Mucosa of descending colon (tissue), 3 donors: ENCODE measurements around the gene ACOX1. TPM values are rescaled to one million over a fixed set of nuclear protein-coding genes. Genes with fewer than 3 reads are reported as not detected.
A peak's percentile ranks its signal among the peaks of the same experiment; 100 is the strongest.
"Not testable (repeated sequence)": the region's sequence is repeated elsewhere in the genome, so short reads cannot be mapped to it uniquely, and the experiment has no call there.

Experiments
- ATAC-seq: fragments of 200-7000 bp; cut with Tn5 transposase; one replicate; pipeline ENCODE4 v1.9.1; 2020; ENCODE audit warnings: mild to moderate bottlenecking, moderate library complexity
- DNase-seq, 3 donors: peaks; one replicate each; pipeline ENCODE4 v3.0.0-alpha.2; 2020
- H3K36me3 ChIP-seq: fragments of 200-600 bp; one replicate; pipeline ENCODE4 v1.8.0; 2021; ENCODE audit warnings: low read depth, mild to moderate bottlenecking
- H3K4me1 ChIP-seq: fragments of 200-600 bp; one replicate; pipeline ENCODE4 v1.8.0; 2021; ENCODE audit warnings: low read depth, mild to moderate bottlenecking
- H3K4me3 ChIP-seq: fragments of 200-600 bp; one replicate; pipeline ENCODE4 v1.8.0; 2021; ENCODE audit warnings: mild to moderate bottlenecking
- H3K9me3 ChIP-seq: fragments of 200-600 bp; one replicate; pipeline ENCODE4 v1.8.0; 2021; ENCODE audit warnings: mild to moderate bottlenecking
- CTCF ChIP-seq: fragments of 200-600 bp; IDR thresholded peaks from one replicate; pipeline ENCODE4 v1.8.0; 2022; ENCODE audit warnings: antibody characterized with exemption, mild to moderate bottlenecking
- intact Hi-C, 2 donors: fragments of 100-400 bp; cut with DNase I in 1 of 2; cut with micrococcal nuclease in 1 of 2; formaldehyde crosslinking; loops; one replicate each; pipeline versions ENCODE4 v1.11.0 to v1.11.1; 2022; cut with DNase I, micrococcal nuclease
- total RNA-seq, 3 donors: library from RNA; stranded (reverse); fragmentation: NEBNext Ultra II Directional in 2 of 3; extraction: Animal tissue kit (Norgen Biotek cat#: 25700) in 2 of 3; gene quantifications; one replicate each; pipeline versions ENCODE4 v1.2.1 to v1.2.4, GENCODE V29; 2021 to 2023
- donor health status: DM: no; HTN: no; CAD: no; lungs with moderate emphysema.
- donor health status: DM: no; HTN: no; CAD: no.
- donor health status: DM: no; HTN: yes; CAD: no.

Gene ACOX1
- total RNA-seq, 3 donors from 2014 or later: 128 to 272 (median 154) TPM

- intact Hi-C loops: no loop called here
- Histone ChIP-seq H3K36me3 (no peaks in the 10 kb centered on the region), H3K4me1 (peaks cover 36% of the 10 kb centered on the region), H3K9me3 (no peaks in the 10 kb centered on the region), H3K4me3 (no peak overlapping the region)
- DNase-seq (no peak), ATAC-seq (no peak)
- TF ChIP-seq CTCF: no peak
Measured at GRCh38 chr17:75975757-75976174, 3.2 kb downstream of the ACOX1 start.

- intact Hi-C loops, H3K4me3 ChIP-seq, DNase-seq, H3K36me3 ChIP-seq, ATAC-seq, H3K9me3 ChIP-seq: not testable (repeated sequence)
- H3K4me1 ChIP-seq: peaks cover 30% of the 10 kb centered on the region
Measured at GRCh38 chr17:75975187-75975586, 3.8 kb downstream of the ACOX1 start.

GRCh38 chr17:75970626-75971025 is 8.3 kb downstream of the ACOX1 start:
- DNase-seq (no peak), ATAC-seq (no peak)
- Histone ChIP-seq H3K36me3 (peaks cover 4% of the 10 kb centered on the region), H3K4me3 (no peak overlapping the region), H3K9me3 (no peaks in the 10 kb centered on the region), H3K4me1 (peaks cover 5% of the 10 kb centered on the region)
- intact Hi-C loops: no loop called here
- TF ChIP-seq CTCF: no peak

GRCh38 chr17:75970011-75970523 is 8.9 kb downstream of the ACOX1 start:
- intact Hi-C loops: no loop called here
- Histone ChIP-seq H3K36me3 (peaks cover 4% of the 10 kb centered on the region), H3K4me3 (no peak overlapping the region), H3K9me3 (no peaks in the 10 kb centered on the region), H3K4me1 (no peaks in the 10 kb centered on the region)
- ATAC-seq (peak; percentile 9), DNase-seq (no peak)
- TF ChIP-seq CTCF: no peak

GRCh38 chr17:75969044-75969443 is 9.9 kb downstream of the ACOX1 start:
- DNase-seq, H3K9me3 ChIP-seq, H3K36me3 ChIP-seq, intact Hi-C loops, ATAC-seq, H3K4me1 ChIP-seq, H3K4me3 ChIP-seq: not testable (repeated sequence)

GRCh38 chr17:75965468-75965867 is 13.5 kb downstream of the ACOX1 start:
- ATAC-seq (no peak), DNase-seq (no peak)
- TF ChIP-seq CTCF: no peak
- Histone ChIP-seq H3K9me3 (no peaks in the 10 kb centered on the region), H3K4me1 (no peaks in the 10 kb centered on the region), H3K4me3 (no peak overlapping the region), H3K36me3 (peaks cover 4% of the 10 kb centered on the region)
- intact Hi-C loops: no loop called here
